H9 (cell line): ENCODE measurements around the gene GFY. TPM values are rescaled to one million over a fixed set of nuclear protein-coding genes. Genes with fewer than 3 reads are reported as not detected.

Experiments used
- DNase-seq: peaks from one replicate; pipeline ENCODE4 v3.0.0-alpha.2; 2017
- H2AFZ ChIP-seq: one replicate; pipeline ENCODE4 v1.6.1; 2013; ENCODE audit warnings: mild to moderate bottlenecking, low read length, control low read depth, moderate library complexity
- H2AK5ac ChIP-seq: 2 replicates; pipeline ENCODE4 v1.6.1; 2013; ENCODE audit warnings: low read length, control low read depth, mixed read lengths; ENCODE audit not compliant: insufficient read length
- H2BK120ac ChIP-seq: one replicate; pipeline ENCODE4 v1.6.1; 2013; ENCODE audit warnings: low read depth, mild to moderate bottlenecking, low read length, control low read depth, inconsistent platforms; ENCODE audit not compliant: poor library complexity, severe bottlenecking
- H2BK12ac ChIP-seq: 2 replicates; pipeline ENCODE4 v1.6.1; 2013; ENCODE audit warnings: low read length, control low read depth, mixed read lengths, low read depth; ENCODE audit not compliant: insufficient read length
- H2BK15ac ChIP-seq: 2 replicates; pipeline ENCODE4 v1.6.1; 2013; ENCODE audit warnings: low read depth, low read length, control low read depth
- H2BK20ac ChIP-seq: one replicate; pipeline ENCODE4 v1.6.1; 2013; ENCODE audit warnings: low read depth, mild to moderate bottlenecking, low read length, control low read depth, inconsistent platforms; ENCODE audit not compliant: poor library complexity, severe bottlenecking
- H2BK5ac ChIP-seq: 2 replicates; pipeline ENCODE4 v1.6.1; 2013; ENCODE audit warnings: low read length, control low read depth, mixed read lengths; ENCODE audit not compliant: insufficient read length
- H3K14ac ChIP-seq: 2 replicates; pipeline ENCODE4 v1.6.1; 2013; ENCODE audit warnings: low read length, control low read depth; ENCODE audit not compliant: insufficient read depth
- H3K18ac ChIP-seq: 2 replicates; pipeline ENCODE4 v1.6.1; 2013; ENCODE audit warnings: low read depth, mild to moderate bottlenecking, mixed read lengths, low read length, control low read depth; ENCODE audit not compliant: insufficient read length
- H3K23ac ChIP-seq: 2 replicates; pipeline ENCODE4 v1.6.1; 2013; ENCODE audit warnings: low read length, control low read depth, mixed read lengths, low read depth; ENCODE audit not compliant: insufficient read length
- H3K23me2 ChIP-seq: 2 replicates; pipeline ENCODE4 v1.6.1; 2013; ENCODE audit warnings: low read depth, mild to moderate bottlenecking, mixed read lengths, low read length, control low read depth; ENCODE audit not compliant: insufficient read length, poor library complexity, severe bottlenecking
- H3K27ac ChIP-seq: 2 replicates; pipeline ENCODE4 v1.5.1; 2013; ENCODE audit warnings: low read length, control low read depth, mixed read lengths, low read depth; ENCODE audit not compliant: insufficient read length
- H3K27me3 ChIP-seq: 2 replicates; pipeline ENCODE4 v1.6.1; 2013; ENCODE audit warnings: low read length, control low read depth, inconsistent platforms; ENCODE audit not compliant: insufficient read depth
- H3K4ac ChIP-seq: 2 replicates; pipeline ENCODE4 v1.6.1; 2013; ENCODE audit warnings: low read depth, mild to moderate bottlenecking, control low read depth, inconsistent platforms, low read length, moderate library complexity
- H3K4me1 ChIP-seq: 2 replicates; pipeline ENCODE4 v1.6.1; 2013; ENCODE audit warnings: low read length, control low read depth, inconsistent platforms; ENCODE audit not compliant: insufficient read depth
- H3K4me2 ChIP-seq: 2 replicates; pipeline ENCODE4 v1.6.1; 2013; ENCODE audit warnings: low read length, control low read depth, mixed read lengths; ENCODE audit not compliant: insufficient read length, insufficient read depth
- H3K56ac ChIP-seq: 2 replicates; pipeline ENCODE4 v1.6.1; 2013; ENCODE audit warnings: low read depth, mild to moderate bottlenecking, mixed read lengths, low read length, control low read depth; ENCODE audit not compliant: insufficient read length
- H3K79me1 ChIP-seq: 2 replicates; pipeline ENCODE4 v1.6.1; 2013; ENCODE audit warnings: low read depth, mild to moderate bottlenecking, moderate library complexity, low read length, control low read depth, inconsistent platforms; ENCODE audit not compliant: insufficient read depth, poor library complexity, severe bottlenecking
- H3K79me2 ChIP-seq: 2 replicates; pipeline ENCODE4 v1.6.1; 2013; ENCODE audit warnings: low read length, control low read depth, inconsistent platforms; ENCODE audit not compliant: insufficient read depth
- H3K9ac ChIP-seq: 2 replicates; pipeline ENCODE4 v1.6.1; 2013; ENCODE audit warnings: low read length, control low read depth, mixed read lengths; ENCODE audit not compliant: insufficient read length; ENCODE audit errors: extremely low read depth
- H3K9me3 ChIP-seq: one replicate; pipeline ENCODE4 v1.6.1; 2013; ENCODE audit warnings: low read depth, low read length, inconsistent platforms; ENCODE audit not compliant: control insufficient read depth
- H3T11ph ChIP-seq: one replicate; pipeline ENCODE4 v1.6.1; 2013; ENCODE audit warnings: mild to moderate bottlenecking, low read length, control low read depth, inconsistent platforms
- H4K20me1 ChIP-seq: one replicate; pipeline ENCODE4 v1.6.1; 2013; ENCODE audit not compliant: control insufficient read depth, insufficient read length, insufficient read depth
- H4K5ac ChIP-seq: 2 replicates; pipeline ENCODE4 v1.6.1; 2013; ENCODE audit warnings: low read depth, mild to moderate bottlenecking, mixed read lengths, low read length, control low read depth; ENCODE audit not compliant: insufficient read length
- H4K8ac ChIP-seq: replicated peaks from 2 replicates; pipeline ENCODE4 v1.6.1; 2013; ENCODE audit warnings: low read length, control low read depth, mixed read lengths, low read depth; ENCODE audit not compliant: insufficient read length
- H4K91ac ChIP-seq: 2 replicates; pipeline ENCODE4 v1.6.1; 2013; ENCODE audit warnings: low read depth, mild to moderate bottlenecking, moderate library complexity, mixed read lengths, low read length, control low read depth; ENCODE audit not compliant: insufficient read length
- H3K27ac Mint-ChIP-seq, 3 experiments: 2 replicates in 2 of 3; 3 replicates in 1 of 3; pipeline ENCODE4 v1.8.0; 2020 to 2021; ENCODE audit warnings: mixed read lengths in 3 of 3, mild to moderate bottlenecking in 1 of 3, moderate library complexity in 1 of 3
- H3K27me3 Mint-ChIP-seq: 2 replicates; pipeline ENCODE4 v1.8.0; 2021; ENCODE audit warnings: low read depth, mild to moderate bottlenecking, moderate library complexity, mixed read lengths
- H3K36me3 Mint-ChIP-seq, 3 experiments: 2 replicates in 2 of 3; 3 replicates in 1 of 3; pipeline ENCODE4 v1.8.0; 2020 to 2021; ENCODE audit warnings: low read depth in 3 of 3, mixed read lengths in 3 of 3; ENCODE audit not compliant: insufficient read depth in 1 of 3
- H3K4me1 Mint-ChIP-seq, 2 experiments: 2 replicates each; pipeline ENCODE4 v1.8.0; 2020; ENCODE audit warnings: mixed read lengths in 2 of 2
- H3K4me3 Mint-ChIP-seq, 2 experiments: 2 replicates in 1 of 2; 3 replicates in 1 of 2; pipeline ENCODE4 v1.8.0; 2020 to 2021; ENCODE audit warnings: mild to moderate bottlenecking in 2 of 2, mixed read lengths in 2 of 2, moderate library complexity in 1 of 2
- H3K9me3 Mint-ChIP-seq, 2 experiments: 2 replicates in 1 of 2; 3 replicates in 1 of 2; pipeline ENCODE4 v1.8.0; 2020; ENCODE audit warnings: mild to moderate bottlenecking in 2 of 2, mixed read lengths in 2 of 2, moderate library complexity in 1 of 2
- WGBS: extraction: QIAGEN DNeasy Blood & Tissue Kit; methylation state at CpG from one replicate; pipeline ENCODE4 v1.1.7; 2013; ENCODE audit warnings: missing lambda C conversion rate, low lambda C conversion rate, mixed read lengths; ENCODE audit not compliant: insufficient read length; ENCODE audit errors: extremely low coverage; 5-methylcytosine and 5-hydroxymethylcytosine counted together
- total RNA-seq: library from RNA; stranded (reverse); gene quantifications from 2 replicates; pipeline ENCODE4 v1.2.1, GENCODE V29; 2021
- TF ChIP-seq, protein P1 (sequence below): fragments of 200-600 bp; sonication (generic); conservative IDR thresholded peaks from 3 replicates; pipeline ENCODE4 v1.8.0; 2021; ENCODE audit warnings: antibody characterized with exemption, mild to moderate bottlenecking

Gene GFY
- total RNA-seq, 1 experiment from 2014 or later: 1.3 TPM

DNA sequence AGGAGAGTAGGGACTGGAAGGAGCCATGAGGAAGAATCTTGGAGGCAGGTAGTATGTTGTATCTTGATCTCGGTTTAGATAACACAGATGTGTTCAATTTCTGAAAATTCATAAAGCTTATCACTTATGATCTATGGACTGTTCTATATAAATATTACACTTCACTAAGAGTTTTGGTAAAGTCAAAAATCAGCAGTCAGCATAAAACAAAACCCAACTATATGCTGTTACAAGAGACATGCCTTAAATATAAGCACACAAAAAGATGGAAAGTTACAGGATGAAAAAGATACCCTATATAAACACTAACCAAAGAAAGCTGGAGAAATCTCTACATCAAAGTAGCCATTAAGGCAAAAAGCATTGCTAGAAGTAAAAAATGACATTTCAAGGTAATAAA, 41.6 kb upstream of the GFY start:
- H3K79me2 ChIP-seq: no peaks in the 10 kb centered on the region
- H3K4me1 ChIP-seq: no peaks in the 10 kb centered on the region
- H2BK120ac ChIP-seq: no peak overlapping the region
- H3K27me3 ChIP-seq: no peaks in the 10 kb centered on the region
- H2BK12ac ChIP-seq: no peak overlapping the region
- H3K14ac ChIP-seq: no peak overlapping the region
- no peak overlapping the region for H2BK20ac ChIP-seq
- Mint-ChIP-seq H3K36me3 (peaks cover 2 to 6% (median 3%) of the 10 kb centered on the region in 3 experiments; a peak in 4 of 7 replicates), H3K4me3 (no peak overlapping the region), H3K4me1 (peaks cover 0 to 9% of the 10 kb centered on the region in 2 experiments; a peak in 2 of 4 replicates), H3K9me3 (peaks cover 8 to 15% of the 10 kb centered on the region in 2 experiments), H3K27ac (no peak overlapping the region), H3K27me3 (peaks cover 7% of the 10 kb centered on the region)
- no peak overlapping the region for H3K56ac ChIP-seq
- no peak overlapping the region for H3K18ac ChIP-seq
- no peak overlapping the region for H3K4me2 ChIP-seq
- no peak overlapping the region for H3T11ph ChIP-seq
- H4K5ac ChIP-seq: no peak overlapping the region
- no peak overlapping the region for H2BK15ac ChIP-seq
- no peak overlapping the region for H4K91ac ChIP-seq
- H3K23ac ChIP-seq: no peak overlapping the region
- H3K9ac ChIP-seq: no peak overlapping the region
- no peak overlapping the region for H2AK5ac ChIP-seq
- DNase-seq: no peak
- no CpG with 5 or more reads among the region's 1 CpG for WGBS
- H4K8ac ChIP-seq: no peak overlapping the region
- H3K23me2 ChIP-seq: no peaks in the 10 kb centered on the region
- H2AFZ ChIP-seq: no peak overlapping the region
- H3K27ac ChIP-seq: no peak overlapping the region
- no peak overlapping the region for H2BK5ac ChIP-seq
- H3K4ac ChIP-seq: no peak overlapping the region
- H3K79me1 ChIP-seq: no peaks in the 10 kb centered on the region
- H4K20me1 ChIP-seq: no peaks in the 10 kb centered on the region
- no peaks in the 10 kb centered on the region for H3K9me3 ChIP-seq
- TF ChIP-seq, protein P1, sequence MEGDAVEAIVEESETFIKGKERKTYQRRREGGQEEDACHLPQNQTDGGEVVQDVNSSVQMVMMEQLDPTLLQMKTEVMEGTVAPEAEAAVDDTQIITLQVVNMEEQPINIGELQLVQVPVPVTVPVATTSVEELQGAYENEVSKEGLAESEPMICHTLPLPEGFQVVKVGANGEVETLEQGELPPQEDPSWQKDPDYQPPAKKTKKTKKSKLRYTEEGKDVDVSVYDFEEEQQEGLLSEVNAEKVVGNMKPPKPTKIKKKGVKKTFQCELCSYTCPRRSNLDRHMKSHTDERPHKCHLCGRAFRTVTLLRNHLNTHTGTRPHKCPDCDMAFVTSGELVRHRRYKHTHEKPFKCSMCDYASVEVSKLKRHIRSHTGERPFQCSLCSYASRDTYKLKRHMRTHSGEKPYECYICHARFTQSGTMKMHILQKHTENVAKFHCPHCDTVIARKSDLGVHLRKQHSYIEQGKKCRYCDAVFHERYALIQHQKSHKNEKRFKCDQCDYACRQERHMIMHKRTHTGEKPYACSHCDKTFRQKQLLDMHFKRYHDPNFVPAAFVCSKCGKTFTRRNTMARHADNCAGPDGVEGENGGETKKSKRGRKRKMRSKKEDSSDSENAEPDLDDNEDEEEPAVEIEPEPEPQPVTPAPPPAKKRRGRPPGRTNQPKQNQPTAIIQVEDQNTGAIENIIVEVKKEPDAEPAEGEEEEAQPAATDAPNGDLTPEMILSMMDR: no peak
